CD14-positive monocyte (primary cell): Measurements from ENCODE around the gene RHOA. TPM values are rescaled to one million over a fixed set of nuclear protein-coding genes. Genes with fewer than 3 reads are reported as not detected.
A peak's percentile ranks its signal among the peaks of the same experiment; 100 is the strongest.

Experiments
- DNase-seq, 3 donors: peaks; one replicate each; pipeline ENCODE4 v3.0.0-alpha.2; 2011 to 2022
- H2AFZ ChIP-seq: 2 replicates; pipeline ENCODE4 v1.6.0; 2012; ENCODE audit warnings: mild to moderate bottlenecking, low read depth, low read length, inconsistent platforms; ENCODE audit not compliant: insufficient read depth, poor library complexity, severe bottlenecking
- H3K27ac ChIP-seq, 2 donors: 1 replicate in 1 of 2; 2 replicates in 1 of 2; pipeline ENCODE4 v1.5.1; 2012 to 2013; ENCODE audit warnings: low read length in 2 of 2, control low read depth in 1 of 2, inconsistent platforms in 1 of 2, low read depth in 1 of 2, mild to moderate bottlenecking in 1 of 2
- H3K27me3 ChIP-seq, 2 donors: one replicate each; pipeline versions ENCODE4 v1.6.0 to v1.6.1; 2011 to 2013; ENCODE audit warnings: low read length in 2 of 2; ENCODE audit not compliant: control insufficient read depth in 2 of 2, insufficient read depth in 2 of 2
- H3K36me3 ChIP-seq, 2 donors: replicated peaks in 1 of 2; 1 replicate in 1 of 2; 2 replicates in 1 of 2; pipeline versions ENCODE4 v1.5.1 to v1.6.1; 2012 to 2013; ENCODE audit warnings: low read length in 2 of 2, control low read depth in 1 of 2, inconsistent platforms in 1 of 2, mild to moderate bottlenecking in 1 of 2; ENCODE audit not compliant: insufficient read depth in 2 of 2, control insufficient read depth in 1 of 2
- H3K4me1 ChIP-seq, 2 donors: 1 replicate in 1 of 2; 2 replicates in 1 of 2; pipeline versions ENCODE4 v1.5.1 to v1.6.1; 2012 to 2013; ENCODE audit warnings: low read length in 2 of 2, control low read depth in 1 of 2, inconsistent platforms in 1 of 2, mild to moderate bottlenecking in 1 of 2, moderate library complexity in 1 of 2; ENCODE audit not compliant: insufficient read depth in 2 of 2, control insufficient read depth in 1 of 2
- H3K4me2 ChIP-seq: replicated peaks from 2 replicates; pipeline ENCODE3; 2012; ENCODE audit warnings: low read length, moderate library complexity, mild to moderate bottlenecking; ENCODE audit not compliant: poor library complexity, severe bottlenecking; ENCODE audit errors: extremely low read depth
- H3K4me3 ChIP-seq, 3 experiments: fragments of 200-600 bp in 1 of 3; sonication (generic) in 1 of 3; replicated peaks in 1 of 3; 1 replicate in 2 of 3; 2 replicates in 1 of 3; pipeline ENCODE4 v1.5.1; 2011 to 2013; ENCODE audit warnings: low read length in 3 of 3, mild to moderate bottlenecking in 3 of 3, control low read depth in 2 of 3, low read depth in 2 of 3, inconsistent platforms in 1 of 3, moderate library complexity in 1 of 3
- H3K79me2 ChIP-seq: 2 replicates; pipeline ENCODE4 v1.6.0; 2012; ENCODE audit warnings: mild to moderate bottlenecking, control low read depth, inconsistent platforms, low read length, moderate library complexity; ENCODE audit not compliant: insufficient read depth
- H3K9ac ChIP-seq: 2 replicates; pipeline ENCODE4 v1.6.0; 2017; ENCODE audit warnings: low read length, mild to moderate bottlenecking; ENCODE audit not compliant: insufficient read depth, poor library complexity, severe bottlenecking
- H3K9me3 ChIP-seq, 2 donors: replicated peaks in 1 of 2; 1 replicate in 1 of 2; 2 replicates in 1 of 2; pipeline versions ENCODE4 v1.5.1 to v1.6.1; 2012 to 2013; ENCODE audit warnings: low read length in 2 of 2, control low read depth in 1 of 2; ENCODE audit not compliant: control insufficient read depth in 1 of 2, insufficient read depth in 1 of 2
- H4K20me1 ChIP-seq: 2 replicates; pipeline ENCODE4 v1.6.0; 2012; ENCODE audit warnings: mild to moderate bottlenecking, low read length, control low read depth, moderate library complexity; ENCODE audit not compliant: insufficient read depth
- H3K27ac Mint-ChIP-seq, 7 donors: one replicate each; pipeline ENCODE4 v1.8.0; 2020; ENCODE audit warnings: mild to moderate bottlenecking in 7 of 7, mixed read lengths in 7 of 7, moderate library complexity in 6 of 7, inconsistent platforms in 2 of 7
- H3K27me3 Mint-ChIP-seq, 3 donors: one replicate each; pipeline ENCODE4 v1.8.0; 2021 to 2022; ENCODE audit warnings: low read depth in 3 of 3, mild to moderate bottlenecking in 3 of 3, mixed read lengths in 3 of 3, moderate library complexity in 3 of 3, inconsistent platforms in 1 of 3
- H3K36me3 Mint-ChIP-seq, 2 donors: one replicate each; pipeline ENCODE4 v1.8.0; 2020; ENCODE audit warnings: mixed read lengths in 2 of 2, inconsistent platforms in 1 of 2, mild to moderate bottlenecking in 1 of 2
- H3K4me1 Mint-ChIP-seq: one replicate; pipeline ENCODE4 v1.8.0; 2020; ENCODE audit warnings: mild to moderate bottlenecking, mixed read lengths
- H3K4me3 Mint-ChIP-seq, 2 donors: one replicate each; pipeline ENCODE4 v1.8.0; 2020; ENCODE audit warnings: mild to moderate bottlenecking in 2 of 2, mixed read lengths in 2 of 2, moderate library complexity in 1 of 2
- H3K9me3 Mint-ChIP-seq, 7 donors: one replicate each; pipeline ENCODE4 v1.8.0; 2020 to 2022; ENCODE audit warnings: mixed read lengths in 7 of 7, mild to moderate bottlenecking in 6 of 7, moderate library complexity in 6 of 7, inconsistent platforms in 2 of 7
- CTCF ChIP-seq: fragments of 200-600 bp; IDR thresholded peaks from one replicate; pipeline ENCODE4 v1.8.0; 2022; ENCODE audit warnings: antibody characterized with exemption, mild to moderate bottlenecking
- WGBS: methylation state at CpG from one replicate; pipeline ENCODE4 v1.1.5; 2013; ENCODE audit warnings: missing lambda C conversion rate; ENCODE audit not compliant: insufficient coverage; 5-methylcytosine and 5-hydroxymethylcytosine counted together
- intact Hi-C, 2 donors: fragments of 100-400 bp; cut with micrococcal nuclease; formaldehyde crosslinking; loops; one replicate each; pipeline versions ENCODE4 v1.15.0 to v1.15.1; 2023
- polyA plus RNA-seq, 3 donors: library from polyadenylated mRNA; depleted of rRNA in 1 of 3; unstranded in 2 of 3; stranded (reverse) in 1 of 3; fragments of 300-500 nt in 2 of 3; fragments of >200 nt in 1 of 3; fragmentation: Illumina TruSeq in 2 of 3; gene quantifications; 1 replicate in 2 of 3; 2 replicates in 1 of 3; pipeline ENCODE4 v1.2.3, GENCODE V29; 2012 to 2021

The RHOA gene
- polyA plus RNA-seq, 3 donors: 624 to 1,306 (median 1,179) TPM

- Histone ChIP-seq H3K27me3 (no peaks in the 10 kb centered on the region), H2AFZ (no peak overlapping the region), H3K9ac (no peak overlapping the region), H4K20me1 (peaks cover 98% of the 10 kb centered on the region), H3K36me3 (peaks cover 10 to 15% of the 10 kb centered on the region in 2 donors), H3K79me2 (peaks cover 99% of the 10 kb centered on the region), H3K9me3 (no peaks in the 10 kb centered on the region), H3K4me3 (no peak overlapping the region), H3K4me1 (peaks cover 41 to 60% of the 10 kb centered on the region in 2 donors), H3K27ac (peak overlapping the region in 1 of 2 donors; percentile 79), H3K4me2 (no peak overlapping the region)
- WGBS: 100% methylated on average over 6 of the region's 6 CpGs
- peaks cover 8 to 24% of the 10 kb centered on the region in 2 donors for H3K36me3 Mint-ChIP-seq
- H3K27me3 Mint-ChIP-seq: peaks cover 0 to 3% (median 2%) of the 10 kb centered on the region in 3 donors
- peaks cover 52% of the 10 kb centered on the region for H3K4me1 Mint-ChIP-seq
- no peak for DNase-seq
- H3K4me3 Mint-ChIP-seq: no peak overlapping the region
- no peaks in the 10 kb centered on the region for H3K9me3 Mint-ChIP-seq
- peak overlapping the region; percentile 42 to 90 (median 65) for H3K27ac Mint-ChIP-seq
- no peak for TF ChIP-seq CTCF
- intact Hi-C loops: loop anchor here in 1 of 2 donors (5.0 kb wide), 1 partner anchor 47 kb away; the partner anchor contains the start of gene USP4
These were observed 22.5 kb downstream of the RHOA start for GRCh38 chr3:49389297-49389696.

- Histone ChIP-seq H2AFZ (no peak overlapping the region), H4K20me1 (peaks cover 98% of the 10 kb centered on the region), H3K27ac (peak overlapping the region; percentile 63 to 79), H3K4me2 (no peak overlapping the region), H3K4me3 (no peak overlapping the region), H3K9ac (no peak overlapping the region), H3K9me3 (no peaks in the 10 kb centered on the region), H3K36me3 (peaks cover 8 to 13% of the 10 kb centered on the region in 2 donors), H3K4me1 (peaks cover 41 to 60% of the 10 kb centered on the region in 2 donors), H3K79me2 (peaks cover 99% of the 10 kb centered on the region), H3K27me3 (no peaks in the 10 kb centered on the region)
- Mint-ChIP-seq H3K36me3 (peaks cover 6 to 23% of the 10 kb centered on the region in 2 donors), H3K27me3 (peaks cover 0 to 3% (median 2%) of the 10 kb centered on the region in 3 donors), H3K27ac (peak overlapping the region; percentile 63 to 90 (median 85)), H3K9me3 (no peaks in the 10 kb centered on the region), H3K4me1 (peaks cover 58% of the 10 kb centered on the region), H3K4me3 (no peak overlapping the region)
- whole genome bisulfite sequencing: 92% methylated on average over 1 of the region's 1 CpG
- intact Hi-C loops: loop anchor here in 1 of 2 donors (5.0 kb wide), 1 partner anchor 46 kb away; the partner anchor contains the start of gene USP4
- TF ChIP-seq CTCF: no peak
- peak in 2 of 3 donors; percentile 22 to 44 for DNase-seq
These were observed 23.4 kb downstream of the RHOA start for GRCh38 chr3:49388289-49388820.
